Nephron (organoid): ENCODE data around the gene PCSK7.

Experiments
- H3K27ac Mint-ChIP-seq, 3 experiments: 2 replicates each; pipeline ENCODE4 v1.8.0; 2020; ENCODE audit warnings: mixed read lengths in 3 of 3, mild to moderate bottlenecking in 2 of 3, moderate library complexity in 1 of 3
- H3K27me3 Mint-ChIP-seq: 2 replicates; pipeline ENCODE4 v1.8.0; 2021; ENCODE audit warnings: low read depth, mild to moderate bottlenecking, moderate library complexity, mixed read lengths
- H3K36me3 Mint-ChIP-seq: 2 replicates; pipeline ENCODE4 v1.8.0; 2020; ENCODE audit warnings: low read depth, mixed read lengths
- H3K4me1 Mint-ChIP-seq: 2 replicates; pipeline ENCODE4 v1.8.0; 2020; ENCODE audit warnings: mixed read lengths
- H3K4me3 Mint-ChIP-seq, 3 experiments: 2 replicates each; pipeline ENCODE4 v1.8.0; 2020; ENCODE audit warnings: mild to moderate bottlenecking in 3 of 3, mixed read lengths in 3 of 3, moderate library complexity in 2 of 3
- H3K9me3 Mint-ChIP-seq: 2 replicates; pipeline ENCODE4 v1.8.0; 2020; ENCODE audit warnings: mixed read lengths
- TF ChIP-seq, protein P1 (sequence below), 3 experiments: fragments of 200-600 bp; sonication (generic); IDR thresholded peaks; one replicate each; pipeline ENCODE4 v1.5.0; 2021; ENCODE audit warnings: antibody characterized with exemption in 3 of 3; ENCODE audit not compliant: unreplicated experiment in 3 of 3

PCSK7 gene

DNA sequence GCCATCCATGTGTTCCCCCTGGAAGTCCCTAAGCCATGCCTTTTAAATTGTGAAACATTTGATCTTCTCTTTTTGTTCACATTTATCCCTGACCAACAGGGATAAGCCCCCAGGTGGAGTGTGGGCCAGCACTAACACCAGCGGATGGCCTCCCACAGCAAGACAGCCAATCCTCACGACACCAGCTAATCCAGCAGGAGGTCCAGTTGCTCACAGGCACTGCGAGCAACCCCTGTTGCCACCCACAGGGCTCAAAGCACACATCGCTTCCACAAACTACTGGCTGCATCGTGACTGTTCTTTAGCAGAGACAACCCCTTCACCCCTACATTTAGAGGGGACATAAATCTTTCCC is 2.0 kb downstream of the PCSK7 start:
- Mint-ChIP-seq H3K4me3 (peak overlapping the region; percentile 93 to 99 (median 97)), H3K36me3 (peaks cover 18% of the 10 kb centered on the region), H3K9me3 (no peaks in the 10 kb centered on the region), H3K4me1 (peaks cover 45% of the 10 kb centered on the region), H3K27ac (peak overlapping the region in 1 of 3 experiments; percentile 70), H3K27me3 (no peaks in the 10 kb centered on the region)
- TF ChIP-seq, protein P1, sequence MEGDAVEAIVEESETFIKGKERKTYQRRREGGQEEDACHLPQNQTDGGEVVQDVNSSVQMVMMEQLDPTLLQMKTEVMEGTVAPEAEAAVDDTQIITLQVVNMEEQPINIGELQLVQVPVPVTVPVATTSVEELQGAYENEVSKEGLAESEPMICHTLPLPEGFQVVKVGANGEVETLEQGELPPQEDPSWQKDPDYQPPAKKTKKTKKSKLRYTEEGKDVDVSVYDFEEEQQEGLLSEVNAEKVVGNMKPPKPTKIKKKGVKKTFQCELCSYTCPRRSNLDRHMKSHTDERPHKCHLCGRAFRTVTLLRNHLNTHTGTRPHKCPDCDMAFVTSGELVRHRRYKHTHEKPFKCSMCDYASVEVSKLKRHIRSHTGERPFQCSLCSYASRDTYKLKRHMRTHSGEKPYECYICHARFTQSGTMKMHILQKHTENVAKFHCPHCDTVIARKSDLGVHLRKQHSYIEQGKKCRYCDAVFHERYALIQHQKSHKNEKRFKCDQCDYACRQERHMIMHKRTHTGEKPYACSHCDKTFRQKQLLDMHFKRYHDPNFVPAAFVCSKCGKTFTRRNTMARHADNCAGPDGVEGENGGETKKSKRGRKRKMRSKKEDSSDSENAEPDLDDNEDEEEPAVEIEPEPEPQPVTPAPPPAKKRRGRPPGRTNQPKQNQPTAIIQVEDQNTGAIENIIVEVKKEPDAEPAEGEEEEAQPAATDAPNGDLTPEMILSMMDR (IDR thresholded peaks at IDR 0.05; ENCODE audit: unreplicated experiment in 3 of 3): no peak

DNA sequence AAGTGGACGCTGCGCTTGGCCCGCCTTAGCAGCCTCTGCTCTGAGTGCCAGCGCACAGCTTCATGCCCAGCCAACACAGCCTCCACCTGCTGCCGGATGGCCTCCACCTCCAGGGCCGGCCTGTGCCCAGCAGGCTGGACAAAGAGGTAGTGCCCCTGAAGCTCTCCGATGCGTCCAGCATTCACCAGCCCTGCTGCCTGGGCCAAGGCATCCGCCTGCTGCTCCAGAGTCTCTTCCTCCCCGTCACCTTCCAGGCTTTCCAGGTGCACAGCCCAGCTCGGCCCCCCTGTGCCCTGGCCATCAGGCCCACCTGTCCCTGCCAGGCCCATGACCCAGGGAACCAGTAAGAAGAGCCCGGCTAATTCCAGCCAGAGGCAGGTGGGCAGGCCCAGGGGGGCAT is 2.5 kb downstream of the PCSK7 start:
- no peaks in the 10 kb centered on the region for H3K9me3 Mint-ChIP-seq
- no peak overlapping the region for H3K27ac Mint-ChIP-seq
- TF ChIP-seq, protein P1 (IDR thresholded peaks at IDR 0.05; ENCODE audit: unreplicated experiment in 3 of 3): no peak
- H3K4me3 Mint-ChIP-seq: peak overlapping the region; percentile 93 to 99 (median 97)
- peaks cover 18% of the 10 kb centered on the region for H3K36me3 Mint-ChIP-seq
- H3K4me1 Mint-ChIP-seq: peaks cover 49% of the 10 kb centered on the region
- H3K27me3 Mint-ChIP-seq: no peaks in the 10 kb centered on the region

DNA sequence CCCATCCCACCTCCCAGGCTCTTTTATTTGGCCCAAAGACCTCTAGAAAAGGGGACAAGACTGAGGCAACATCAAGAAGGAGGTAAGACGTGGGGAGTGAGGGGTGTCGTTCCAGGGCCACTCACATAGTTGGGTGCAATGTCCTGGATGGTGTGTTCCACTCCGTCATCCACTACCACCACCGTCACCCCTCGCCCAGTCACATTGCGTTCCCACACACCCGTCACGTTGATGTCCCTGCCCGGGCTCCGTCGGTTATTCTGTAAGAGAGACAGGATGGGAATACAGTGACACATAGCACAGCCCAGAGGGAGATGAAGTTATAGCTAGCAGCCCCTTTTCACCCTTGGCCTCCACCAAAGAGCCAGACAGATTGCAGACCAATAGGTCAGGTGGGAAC is 3.8 kb downstream of the PCSK7 start:
- Mint-ChIP-seq H3K36me3 (peaks cover 18% of the 10 kb centered on the region), H3K4me3 (peak overlapping the region; percentile 26 to 76 (median 56)), H3K27ac (no peak overlapping the region), H3K27me3 (no peaks in the 10 kb centered on the region), H3K9me3 (no peaks in the 10 kb centered on the region), H3K4me1 (peaks cover 45% of the 10 kb centered on the region)
- TF ChIP-seq, protein P1 (IDR thresholded peaks at IDR 0.05; ENCODE audit: unreplicated experiment in 3 of 3): no peak

DNA sequence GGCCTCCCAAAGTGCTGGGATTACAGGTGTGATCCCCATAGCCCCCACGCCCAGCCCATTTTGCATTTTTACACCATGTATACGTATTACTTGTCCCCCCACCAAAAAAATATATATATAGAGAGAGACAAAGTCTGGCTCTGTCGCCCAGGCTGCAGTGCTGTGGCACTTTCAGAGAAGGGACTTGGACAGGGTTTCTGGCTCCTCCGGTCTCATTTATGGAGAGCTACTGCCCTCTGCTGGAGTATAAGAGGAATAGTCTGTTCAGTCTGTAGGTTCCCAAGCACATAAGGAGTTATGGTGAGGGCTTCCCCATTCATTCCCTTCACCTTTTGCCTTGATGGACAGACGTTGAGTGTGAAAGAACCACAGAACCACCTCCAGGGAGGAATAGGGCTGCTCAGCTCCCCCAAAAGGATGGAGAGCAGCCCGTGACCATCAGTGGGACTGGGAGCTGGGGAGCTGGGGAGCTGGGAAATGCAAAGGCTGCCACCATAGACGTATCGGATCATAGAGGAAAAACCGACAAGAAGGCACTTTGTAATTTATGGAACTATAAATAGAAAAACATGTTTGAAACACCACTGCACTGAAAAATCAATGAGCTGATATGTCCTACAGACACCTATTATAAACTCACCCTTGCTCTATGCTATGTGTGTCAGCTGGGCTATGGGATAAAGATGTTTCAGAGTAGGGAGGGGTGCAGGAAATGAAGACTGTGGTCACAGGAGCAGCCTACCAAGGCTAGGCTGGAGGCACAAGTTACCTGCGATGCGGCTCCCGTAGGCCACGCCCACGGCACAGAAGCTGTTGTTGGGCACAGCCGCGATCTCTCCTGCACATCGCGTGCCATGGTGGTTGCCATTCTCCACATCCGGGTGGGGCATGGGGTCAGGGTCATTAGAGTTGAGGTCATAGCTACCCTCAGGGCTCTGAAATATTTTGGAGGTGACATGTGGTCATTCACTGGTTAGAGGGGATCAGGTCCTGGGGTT is 5.2 kb downstream of the PCSK7 start:
- H3K4me3 Mint-ChIP-seq: peak overlapping the region; percentile 27 to 32 (median 28)

DNA sequence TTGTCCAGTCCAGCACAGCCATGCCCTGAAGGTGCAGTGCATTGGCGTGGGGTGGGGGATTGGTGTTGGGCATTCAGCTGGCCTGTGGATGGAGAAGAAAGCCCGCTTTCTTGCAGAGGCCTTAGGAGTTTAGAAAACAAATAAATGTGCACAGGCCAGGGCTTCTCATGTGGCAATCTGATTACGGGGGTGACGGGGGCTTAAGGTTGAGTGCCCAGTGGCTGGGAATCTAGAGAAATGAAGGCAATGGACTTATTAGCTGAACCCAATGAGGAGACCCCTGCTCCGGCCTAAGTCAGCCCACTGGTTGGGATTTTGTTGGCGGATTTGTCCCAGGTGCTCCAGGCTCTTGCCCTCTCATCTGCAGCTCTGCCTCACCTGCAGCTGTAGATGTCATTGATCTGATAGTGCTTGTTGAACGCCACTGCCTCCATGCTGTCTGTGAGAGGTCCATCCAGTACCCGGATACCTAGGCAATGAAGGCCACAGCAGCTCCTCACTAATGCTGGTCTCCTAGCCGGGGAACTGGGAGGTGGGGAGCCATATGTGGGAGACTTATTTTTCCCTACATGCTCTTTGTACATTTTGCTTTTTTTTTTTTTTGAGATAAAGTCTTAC is 6.2 kb downstream of the PCSK7 start:
- TF ChIP-seq, protein P1 (IDR thresholded peaks at IDR 0.05; ENCODE audit: unreplicated experiment in 3 of 3): no peak
- no peaks in the 10 kb centered on the region for H3K9me3 Mint-ChIP-seq
- H3K27ac Mint-ChIP-seq: no peak overlapping the region
- H3K27me3 Mint-ChIP-seq: no peaks in the 10 kb centered on the region
- peaks cover 18% of the 10 kb centered on the region for H3K36me3 Mint-ChIP-seq
- H3K4me1 Mint-ChIP-seq: peaks cover 53% of the 10 kb centered on the region
- H3K4me3 Mint-ChIP-seq: no peak overlapping the region

More for the DNA sequence above, 5.2 kb downstream of the PCSK7 start:
- Mint-ChIP-seq H3K36me3 (peaks cover 18% of the 10 kb centered on the region), H3K4me1 (peaks cover 52% of the 10 kb centered on the region), H3K9me3 (no peaks in the 10 kb centered on the region), H3K27me3 (no peaks in the 10 kb centered on the region), H3K27ac (peak overlapping the region; percentile 3 to 40 (median 15))
- TF ChIP-seq, protein P1 (IDR thresholded peaks at IDR 0.05; ENCODE audit: unreplicated experiment in 3 of 3): peak; percentile 71 to 84 (median 80)
